Panc1 (cell line): ENCODE measurements around the gene HS2ST1. TPM values are rescaled to one million over a fixed set of nuclear protein-coding genes. Genes with fewer than 3 reads are reported as not detected.

Source experiments
- ATAC-seq: fragments of 200-7000 bp; cut with Tn5 transposase; 2 replicates; pipeline ENCODE4 v1.9.1; 2020; ENCODE audit warnings: mild to moderate bottlenecking, moderate library complexity
- BruUV-seq: library from RNA; stranded (reverse); fragments of 400-500 nt; replicated peaks from 2 replicates; lab custom pipeline; 2021; lab: Mats Ljungman, UMichigan
- CTCF ChIA-PET: fragments of 300-600 bp; sonication (Branson Sonifier 250); formaldehyde crosslinking; loops from one replicate; lab custom pipeline; 2022; ENCODE audit warnings: antibody characterized with exemption; lab: Charles Lee
- POLR2A ChIA-PET: fragments of 300-600 bp; sonication (Branson Sonifier 250); formaldehyde crosslinking; loops from one replicate; lab custom pipeline; 2022; ENCODE audit warnings: antibody characterized with exemption; lab: Charles Lee
- DNase-seq: peaks from one replicate; pipeline ENCODE4 v3.0.0-alpha.2; 2010; ENCODE audit warnings: low read depth, low spot score
- H3K27ac ChIP-seq: 2 replicates; pipeline ENCODE4 v1.5.1; 2011; ENCODE audit warnings: mild to moderate bottlenecking, low read length, inconsistent platforms
- H3K27me3 ChIP-seq: fragments of 200-500 bp; sonication (Bioruptor generic); 2 replicates; pipeline ENCODE4 v1.6.0; 2014; ENCODE audit warnings: low read length, inconsistent platforms; ENCODE audit not compliant: control insufficient read depth, insufficient read depth
- H3K36me3 ChIP-seq: fragments of 200-500 bp; sonication (Bioruptor generic); 2 replicates; pipeline ENCODE4 v1.5.1; 2014; ENCODE audit warnings: inconsistent platforms, mild to moderate bottlenecking, low read length, moderate library complexity; ENCODE audit not compliant: control insufficient read depth, insufficient read depth
- H3K4me1 ChIP-seq: 2 replicates; pipeline ENCODE4 v1.5.1; 2011; ENCODE audit warnings: inconsistent platforms, mild to moderate bottlenecking, low read length, moderate library complexity; ENCODE audit not compliant: control insufficient read depth, insufficient read depth
- H3K4me3 ChIP-seq, 2 experiments: 2 replicates each; pipeline ENCODE4 v1.5.1; 2011 to 2012; ENCODE audit warnings: low read depth in 2 of 2, low read length in 2 of 2, mild to moderate bottlenecking in 2 of 2, inconsistent platforms in 1 of 2, moderate library complexity in 1 of 2
- H3K9me3 ChIP-seq: fragments of 200-500 bp; sonication (Bioruptor generic); 2 replicates; pipeline ENCODE4 v1.5.1; 2014; ENCODE audit warnings: low read depth, mild to moderate bottlenecking, inconsistent platforms, low read length, moderate library complexity; ENCODE audit not compliant: control insufficient read depth, insufficient read depth
- POLR2AphosphoS5 ChIP-seq: IDR thresholded peaks from 2 replicates; pipeline ENCODE4 v1.6.1; 2012; ENCODE audit warnings: mild to moderate bottlenecking, low read depth, low read length, moderate library complexity
- SIN3A ChIP-seq: IDR thresholded peaks from 2 replicates; pipeline ENCODE4 v1.6.1; 2012; ENCODE audit warnings: low read depth, mild to moderate bottlenecking, low read length, moderate library complexity, borderline replicate concordance; ENCODE audit not compliant: insufficient read depth
- TCF7L2 ChIP-seq: IDR thresholded peaks from 2 replicates; pipeline ENCODE4 v1.6.1; 2011; ENCODE audit warnings: mild to moderate bottlenecking, low read depth, low read length, inconsistent platforms
- in situ Hi-C: cut with HindIII; loops from 2 replicates; pipeline ENCODE4 v1.10.0; 2016; ENCODE audit warnings: low sequenced_read_pairs, low pct_unique_long_range_greater_than_20kb
- intact Hi-C: fragments of 100-400 bp; cut with micrococcal nuclease; formaldehyde crosslinking; loops from one replicate; pipeline ENCODE4 v1.10.0; 2022; ENCODE audit not compliant: unreplicated experiment
- total RNA-seq: library from RNA; stranded (reverse); gene quantifications from one replicate; pipeline ENCODE4 v1.2.1, GENCODE V29; 2021; ENCODE audit not compliant: unreplicated experiment
- TF ChIP-seq, protein P1 (sequence below), 2 experiments: IDR thresholded peaks; 2 replicates each; pipeline ENCODE4 v1.6.1; 2011 to 2012; ENCODE audit warnings: low read depth in 2 of 2, control low read depth in 1 of 2, low read length in 1 of 2, mild to moderate bottlenecking in 1 of 2, moderate library complexity in 1 of 2; ENCODE audit not compliant: insufficient read depth in 1 of 2
- TF ChIP-seq, protein P2 (sequence below): fragments of 450-650 bp; IDR thresholded peaks from 2 replicates; pipeline ENCODE4 v1.5.1; 2017; ENCODE audit warnings: mild to moderate bottlenecking

HS2ST1 gene
- total RNA-seq, 1 experiment from 2014 or later = 81.0 TPM

GRCh38 chr1:87042111-87042811, 127.8 kb downstream of the HS2ST1 start:
- DNase-seq = no peak
- H3K4me1 ChIP-seq = no peaks in the 10 kb centered on the region
- in situ Hi-C loops = no loop called here
- peaks cover 5% of the 10 kb centered on the region; the same call in 1 of the 2 replicates for H3K9me3 ChIP-seq
- TF ChIP-seq POLR2AphosphoS5 = no peak
- TF ChIP-seq, protein P1, sequence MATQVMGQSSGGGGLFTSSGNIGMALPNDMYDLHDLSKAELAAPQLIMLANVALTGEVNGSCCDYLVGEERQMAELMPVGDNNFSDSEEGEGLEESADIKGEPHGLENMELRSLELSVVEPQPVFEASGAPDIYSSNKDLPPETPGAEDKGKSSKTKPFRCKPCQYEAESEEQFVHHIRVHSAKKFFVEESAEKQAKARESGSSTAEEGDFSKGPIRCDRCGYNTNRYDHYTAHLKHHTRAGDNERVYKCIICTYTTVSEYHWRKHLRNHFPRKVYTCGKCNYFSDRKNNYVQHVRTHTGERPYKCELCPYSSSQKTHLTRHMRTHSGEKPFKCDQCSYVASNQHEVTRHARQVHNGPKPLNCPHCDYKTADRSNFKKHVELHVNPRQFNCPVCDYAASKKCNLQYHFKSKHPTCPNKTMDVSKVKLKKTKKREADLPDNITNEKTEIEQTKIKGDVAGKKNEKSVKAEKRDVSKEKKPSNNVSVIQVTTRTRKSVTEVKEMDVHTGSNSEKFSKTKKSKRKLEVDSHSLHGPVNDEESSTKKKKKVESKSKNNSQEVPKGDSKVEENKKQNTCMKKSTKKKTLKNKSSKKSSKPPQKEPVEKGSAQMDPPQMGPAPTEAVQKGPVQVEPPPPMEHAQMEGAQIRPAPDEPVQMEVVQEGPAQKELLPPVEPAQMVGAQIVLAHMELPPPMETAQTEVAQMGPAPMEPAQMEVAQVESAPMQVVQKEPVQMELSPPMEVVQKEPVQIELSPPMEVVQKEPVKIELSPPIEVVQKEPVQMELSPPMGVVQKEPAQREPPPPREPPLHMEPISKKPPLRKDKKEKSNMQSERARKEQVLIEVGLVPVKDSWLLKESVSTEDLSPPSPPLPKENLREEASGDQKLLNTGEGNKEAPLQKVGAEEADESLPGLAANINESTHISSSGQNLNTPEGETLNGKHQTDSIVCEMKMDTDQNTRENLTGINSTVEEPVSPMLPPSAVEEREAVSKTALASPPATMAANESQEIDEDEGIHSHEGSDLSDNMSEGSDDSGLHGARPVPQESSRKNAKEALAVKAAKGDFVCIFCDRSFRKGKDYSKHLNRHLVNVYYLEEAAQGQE (IDR thresholded peaks at IDR 0.05; ENCODE audit: insufficient read depth in 1 of 2, low read depth in 2 of 2, low read length in 1 of 2) = no peak
- no peak for TF ChIP-seq TCF7L2
- TF ChIP-seq, protein P2, sequence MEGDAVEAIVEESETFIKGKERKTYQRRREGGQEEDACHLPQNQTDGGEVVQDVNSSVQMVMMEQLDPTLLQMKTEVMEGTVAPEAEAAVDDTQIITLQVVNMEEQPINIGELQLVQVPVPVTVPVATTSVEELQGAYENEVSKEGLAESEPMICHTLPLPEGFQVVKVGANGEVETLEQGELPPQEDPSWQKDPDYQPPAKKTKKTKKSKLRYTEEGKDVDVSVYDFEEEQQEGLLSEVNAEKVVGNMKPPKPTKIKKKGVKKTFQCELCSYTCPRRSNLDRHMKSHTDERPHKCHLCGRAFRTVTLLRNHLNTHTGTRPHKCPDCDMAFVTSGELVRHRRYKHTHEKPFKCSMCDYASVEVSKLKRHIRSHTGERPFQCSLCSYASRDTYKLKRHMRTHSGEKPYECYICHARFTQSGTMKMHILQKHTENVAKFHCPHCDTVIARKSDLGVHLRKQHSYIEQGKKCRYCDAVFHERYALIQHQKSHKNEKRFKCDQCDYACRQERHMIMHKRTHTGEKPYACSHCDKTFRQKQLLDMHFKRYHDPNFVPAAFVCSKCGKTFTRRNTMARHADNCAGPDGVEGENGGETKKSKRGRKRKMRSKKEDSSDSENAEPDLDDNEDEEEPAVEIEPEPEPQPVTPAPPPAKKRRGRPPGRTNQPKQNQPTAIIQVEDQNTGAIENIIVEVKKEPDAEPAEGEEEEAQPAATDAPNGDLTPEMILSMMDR = no peak
- no peak for TF ChIP-seq SIN3A
- ChIA-PET CTCF (no interaction called here), POLR2A (no interaction called here)
- H3K27me3 ChIP-seq = no peaks in the 10 kb centered on the region
- H3K36me3 ChIP-seq = no peaks in the 10 kb centered on the region
- no TSS peak for BruUV-seq
- ATAC-seq = no peak
- H3K27ac ChIP-seq = no peak overlapping the region
- intact Hi-C loops = no loop called here
- no peak overlapping the region for H3K4me3 ChIP-seq

DNA sequence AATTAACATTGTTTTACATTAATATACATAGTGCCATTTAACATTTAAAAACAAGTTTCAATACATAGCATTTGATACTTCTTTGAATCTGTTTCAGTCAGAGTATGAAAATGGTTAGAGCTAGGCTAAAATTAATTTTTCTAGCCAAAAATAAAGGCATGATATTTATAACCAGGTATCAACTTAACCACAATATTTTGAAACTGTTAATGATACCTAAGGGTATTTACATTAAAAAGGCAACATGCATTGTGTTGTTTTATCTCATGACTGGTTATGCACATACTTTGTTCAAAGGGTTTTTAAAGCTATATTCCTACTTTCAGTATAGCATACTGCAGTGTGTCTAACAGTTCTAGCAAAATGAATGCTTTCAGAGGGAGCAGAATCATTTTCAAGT, 130.0 kb downstream of the HS2ST1 start:
- intact Hi-C loops (no loop called here), in situ Hi-C loops (no loop called here)
- H3K27ac ChIP-seq = no peak overlapping the region
- H3K36me3 ChIP-seq = no peaks in the 10 kb centered on the region
- no peaks in the 10 kb centered on the region for H3K4me1 ChIP-seq
- CTCF ChIA-PET = no interaction called here
- H3K9me3 ChIP-seq = peaks cover 13% of the 10 kb centered on the region; the same call in 1 of the 2 replicates
- POLR2A ChIA-PET = no interaction called here
- TF ChIP-seq SIN3A (no peak), POLR2AphosphoS5 (no peak), TCF7L2 (no peak)
- TF ChIP-seq, protein P1 (IDR thresholded peaks at IDR 0.05; ENCODE audit: insufficient read depth in 1 of 2, low read depth in 2 of 2, low read length in 1 of 2) = no peak
- TF ChIP-seq, protein P2 = no peak
- no peak overlapping the region for H3K4me3 ChIP-seq
- BruUV-seq = no TSS peak
- ATAC-seq (no peak), DNase-seq (no peak)
- H3K27me3 ChIP-seq = no peaks in the 10 kb centered on the region
